Measurements from ENCODE around the gene LIMS3.
"Not testable (repeated sequence)": the region's sequence is repeated elsewhere in the genome, so short reads cannot be mapped to it uniquely, and the experiment has no call there.

- not testable (repeated sequence) for TF ChIP-seq CTCF, POLR2AphosphoS5, EP300 (IDR thresholded peaks at IDR 0.05)
Observed at GRCh38 chr2:109893736-109894135, 4.8 kb upstream of the LIMS3 start.

Data from gastroesophageal sphincter (tissue), 3 donors.